GM03348 (cell line): Measurements from ENCODE around the gene PODXL.
A peak's percentile ranks its signal among the peaks of the same experiment; 100 is the strongest.
"Not testable (repeated sequence)": the region's sequence is repeated elsewhere in the genome, so short reads cannot be mapped to it uniquely, and the experiment has no call there.

Source experiments
- DNase-seq: peaks from one replicate; pipeline ENCODE4 v3.0.0; 2012; ENCODE audit warnings: low spot score

PODXL gene

GRCh38 chr7:131489881-131490280 lies 66.5 kb downstream of the PODXL start:
- no peak for DNase-seq

- no peak for DNase-seq
Observed at GRCh38 chr7:131489196-131489595, 67.2 kb downstream of the PODXL start.

GRCh38 chr7:131488361-131488760 lies 68.1 kb downstream of the PODXL start:
- DNase-seq: no peak

DNA sequence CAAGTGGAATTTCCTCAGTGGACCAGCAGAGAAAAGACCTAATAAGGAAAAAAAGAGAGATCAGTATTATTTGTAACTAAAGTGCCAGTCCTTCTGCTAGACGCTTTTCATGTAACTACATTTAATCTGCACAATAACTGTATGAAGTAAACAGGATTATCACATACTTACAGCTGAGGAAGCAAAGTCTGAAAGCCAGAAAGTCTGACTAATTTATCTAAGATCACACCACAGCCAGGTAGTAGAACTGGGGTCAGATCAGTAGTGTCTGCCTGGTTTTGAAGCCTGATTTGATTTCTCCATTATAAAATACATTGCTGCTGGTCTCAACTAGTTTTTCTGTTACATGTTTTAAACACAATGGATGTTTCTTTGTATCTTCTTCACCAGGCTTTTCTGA lies 69.2 kb downstream of the PODXL start:
- DNase-seq: no peak

DNA sequence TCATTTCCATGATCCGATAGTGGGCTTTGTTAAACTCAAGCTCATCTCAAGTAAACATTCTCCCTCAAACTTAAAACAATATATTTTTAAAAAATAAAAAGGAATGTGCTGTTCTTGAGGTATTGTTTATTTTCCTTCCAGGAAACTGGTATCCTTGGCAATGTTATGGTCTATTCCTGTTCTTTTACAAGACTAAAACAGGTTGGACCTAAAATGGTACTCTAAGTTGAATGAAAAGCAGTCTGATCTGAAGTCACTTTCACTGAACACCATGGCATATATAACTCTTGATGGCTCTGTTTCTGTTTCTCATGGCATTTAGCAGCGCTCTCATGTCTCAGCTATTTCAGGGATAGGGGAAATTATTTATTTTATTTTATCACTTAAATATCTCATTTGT lies 70.1 kb downstream of the PODXL start:
- no peak for DNase-seq

DNA sequence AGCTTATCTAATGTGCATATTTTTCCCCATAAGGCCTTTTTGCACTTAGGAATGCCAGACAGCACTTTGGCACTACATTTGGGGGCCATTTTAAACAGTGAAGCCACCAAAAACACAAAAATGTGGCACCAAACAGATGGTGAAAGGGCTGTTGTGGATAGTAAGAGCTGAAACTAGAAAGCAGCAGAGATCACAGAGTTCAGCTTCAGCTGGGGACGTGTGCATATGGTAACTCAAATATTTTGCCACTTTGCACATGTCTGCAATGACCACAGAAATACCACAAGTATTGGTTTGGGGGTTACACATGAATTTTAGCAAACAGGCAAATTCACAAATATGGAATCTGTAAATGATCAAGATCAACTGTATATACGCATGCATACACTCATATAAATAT lies 72.8 kb downstream of the PODXL start:
- no peak for DNase-seq

DNA sequence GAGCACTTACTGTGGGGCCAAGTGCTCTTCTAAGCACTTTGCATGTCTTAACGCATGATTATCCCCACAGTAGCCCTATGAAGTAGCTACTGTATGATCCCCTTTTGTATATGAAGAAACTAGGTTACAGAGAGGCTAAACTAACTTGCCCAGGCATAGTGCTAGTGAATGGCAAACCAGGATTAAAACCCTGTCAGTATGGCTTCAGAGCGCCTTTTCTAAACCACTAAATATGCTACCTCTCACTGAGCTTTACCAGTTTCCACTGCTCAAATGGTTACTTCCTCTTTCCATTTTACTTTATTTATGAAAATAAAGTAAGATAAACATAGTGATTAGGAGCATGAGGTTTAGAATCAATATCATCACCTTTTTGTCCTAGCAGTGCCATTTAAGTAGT lies 73.6 kb downstream of the PODXL start:
- no peak for DNase-seq

DNA sequence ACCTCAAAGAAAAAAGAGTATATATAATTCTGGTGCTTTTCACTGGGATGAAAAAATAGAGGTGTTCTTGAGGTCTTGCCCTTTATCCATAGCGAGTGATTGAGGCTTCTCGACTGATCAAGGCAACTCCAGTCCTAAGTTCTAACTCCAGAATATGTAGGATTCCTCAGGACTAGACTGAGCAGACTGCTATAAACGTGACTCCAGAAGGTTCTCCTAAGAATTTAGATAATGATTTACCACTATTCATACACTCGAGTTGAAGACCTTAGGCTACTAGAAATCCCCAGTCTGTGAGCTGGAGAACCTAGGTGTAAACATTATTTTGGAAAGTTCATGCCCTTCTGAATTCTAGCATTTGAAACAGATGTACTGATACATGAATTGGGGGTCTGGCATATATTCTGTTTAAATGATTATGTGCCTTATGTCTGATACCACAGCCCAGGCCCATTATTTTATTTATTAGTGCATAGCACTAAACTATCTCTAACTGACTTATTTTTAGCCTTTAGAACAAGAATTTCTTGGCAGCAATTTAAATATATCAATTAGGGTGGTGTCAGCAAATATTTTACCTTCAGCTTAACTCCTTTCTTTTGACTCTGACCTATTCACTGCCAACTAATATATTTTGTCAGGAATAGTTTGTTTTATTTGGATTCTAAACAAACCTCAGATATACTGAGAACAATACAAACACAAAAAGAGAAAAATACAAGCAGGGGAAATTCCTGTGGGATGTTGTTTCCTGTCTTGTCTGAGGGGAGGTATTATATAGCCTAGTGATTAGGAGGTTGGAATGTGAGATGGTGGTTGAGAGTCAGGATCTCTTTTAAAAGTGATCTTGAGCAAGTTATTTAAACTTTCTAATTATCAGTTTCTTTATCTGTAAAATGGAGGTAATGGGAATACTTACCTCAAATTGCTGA lies 75.8 kb downstream of the PODXL start:
- peak; percentile 65 for DNase-seq

GRCh38 chr7:131476740-131477139 lies 79.7 kb downstream of the PODXL start:
- no peak for DNase-seq

GRCh38 chr7:131471250-131472004 lies 85.0 kb downstream of the PODXL start:
- no peak for DNase-seq

DNA sequence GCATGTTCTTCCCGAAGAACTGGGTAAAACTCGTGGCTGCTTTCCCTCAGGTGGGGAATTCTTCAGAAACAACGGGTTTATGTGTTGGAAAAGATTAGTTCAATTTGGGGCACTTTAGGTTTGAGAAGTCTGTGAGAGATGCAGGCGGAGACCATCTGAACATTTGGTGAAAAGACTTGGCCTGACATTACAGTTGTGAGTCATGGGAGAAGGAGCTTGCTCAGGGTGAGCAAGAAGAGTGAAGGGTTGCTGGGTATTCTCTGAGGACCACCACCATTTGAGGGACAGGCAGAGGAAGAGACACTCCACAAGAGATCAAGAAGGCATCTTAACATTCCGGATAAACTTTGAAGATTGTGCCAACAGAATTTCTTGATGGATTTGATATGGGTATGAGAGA lies 88.6 kb downstream of the PODXL start:
- no peak for DNase-seq

DNA sequence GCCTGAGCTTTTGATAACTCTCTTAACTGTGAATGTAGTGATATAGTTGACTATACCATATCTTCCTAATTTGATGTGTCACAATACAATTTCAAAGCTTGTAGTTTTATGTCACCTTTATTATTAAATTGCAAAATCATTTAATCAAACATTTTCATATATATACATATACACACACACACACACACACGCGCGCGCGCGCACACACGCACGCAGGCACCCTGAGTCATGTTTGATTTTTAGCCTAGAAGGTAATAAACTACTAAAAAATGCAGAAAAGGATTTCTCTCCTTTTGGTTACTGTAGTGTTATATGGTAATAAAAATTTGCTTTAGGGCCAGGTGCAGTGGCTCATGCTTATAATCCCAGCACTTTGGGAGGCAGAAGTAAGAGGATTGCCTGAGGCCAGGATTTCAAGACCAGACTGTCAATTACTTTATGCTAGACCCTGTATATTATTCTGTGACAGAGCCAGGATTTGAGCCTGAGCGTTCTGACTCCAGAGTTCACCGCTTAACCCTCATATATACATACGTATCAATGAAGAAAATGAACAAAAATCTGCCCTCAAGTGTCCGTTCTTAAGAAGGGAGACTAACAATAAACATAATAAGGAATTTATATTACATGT lies 89.6 kb downstream of the PODXL start:
- DNase-seq: no peak

- not testable (repeated sequence) for DNase-seq
Observed at GRCh38 chr7:131462715-131463114, 93.7 kb downstream of the PODXL start.

- no peak for DNase-seq
Observed at GRCh38 chr7:131462059-131462458, 94.4 kb downstream of the PODXL start.

GRCh38 chr7:131459256-131459655 lies 97.2 kb downstream of the PODXL start:
- no peak for DNase-seq

GRCh38 chr7:131456338-131456737 lies 100.1 kb downstream of the PODXL start:
- DNase-seq: no peak

DNA sequence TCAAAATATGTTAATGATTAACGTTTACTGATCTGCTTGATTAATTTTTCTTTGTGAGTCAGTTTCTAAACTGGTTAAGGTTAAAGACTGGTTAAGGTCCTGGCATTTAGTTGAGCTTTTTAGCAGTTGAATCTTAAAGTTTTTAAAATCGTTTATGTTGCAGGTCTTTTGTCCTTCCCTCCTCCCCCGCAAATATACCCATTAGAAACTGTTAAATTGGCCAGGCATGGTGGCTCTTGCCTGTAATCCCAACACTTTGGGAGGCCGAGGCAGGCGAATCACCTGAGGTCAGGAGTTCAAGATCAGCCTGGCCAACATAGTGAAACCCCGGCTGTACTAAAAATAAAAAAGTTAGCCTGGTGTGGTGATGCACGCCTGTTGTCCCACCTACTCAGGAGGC lies 100.9 kb downstream of the PODXL start:
- no peak for DNase-seq

DNA sequence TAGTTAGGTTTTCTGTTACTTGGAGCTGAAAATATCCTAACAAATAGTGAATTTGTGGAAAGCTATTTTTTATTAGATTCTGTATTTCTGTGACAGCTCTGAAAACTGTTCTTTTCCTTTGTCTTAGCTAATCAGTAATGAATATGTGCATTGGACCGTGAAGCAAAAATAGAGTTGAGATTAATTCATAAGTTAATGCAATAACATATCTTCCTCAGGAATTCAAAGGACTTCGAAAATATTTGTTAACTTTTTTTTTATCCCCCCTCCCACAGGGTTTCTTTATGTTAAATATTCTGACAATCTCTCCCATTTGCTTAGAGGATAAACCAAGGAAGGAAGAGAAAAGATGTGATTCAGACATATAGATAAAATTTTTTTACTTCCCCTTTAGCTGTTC lies 101.4 kb downstream of the PODXL start:
- DNase-seq: no peak

DNA sequence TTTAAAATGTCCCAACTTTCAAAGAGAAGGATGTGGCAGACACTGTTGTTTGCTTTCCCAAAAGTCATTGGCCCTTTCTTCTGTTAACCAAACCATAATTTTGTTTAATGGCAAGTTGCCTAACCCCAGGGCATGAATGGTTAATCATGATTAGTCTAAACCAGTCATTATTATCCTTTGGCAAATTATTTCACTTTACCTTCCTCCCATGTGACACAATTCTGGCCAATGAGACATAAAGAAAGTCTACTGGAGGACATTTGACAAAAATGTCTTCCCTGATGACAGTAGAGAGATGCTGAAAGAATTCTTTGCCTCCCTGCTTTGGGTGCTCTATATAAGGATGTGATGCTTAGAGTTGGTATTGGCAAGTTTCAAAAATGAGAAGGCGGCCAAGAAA lies 101.9 kb downstream of the PODXL start:
- DNase-seq: no peak
